Measurements from ENCODE around the gene NYAP1.
"Not testable (repeated sequence)": the region's sequence is repeated elsewhere in the genome, so short reads cannot be mapped to it uniquely, and the experiment has no call there.

Gene NYAP1

GRCh38 chr7:100517305-100517704, 33.6 kb downstream of the NYAP1 start:
- no peak for DNase-seq (ENCODE audit: low read depth)
- H3K4me3 ChIP-seq (replicated peaks; ENCODE audit: low read depth, low read length) = no peak overlapping the region
- TF ChIP-seq CTCF (IDR thresholded peaks at IDR 0.05; ENCODE audit: low read length, missing control alignments) = no peak

DNA sequence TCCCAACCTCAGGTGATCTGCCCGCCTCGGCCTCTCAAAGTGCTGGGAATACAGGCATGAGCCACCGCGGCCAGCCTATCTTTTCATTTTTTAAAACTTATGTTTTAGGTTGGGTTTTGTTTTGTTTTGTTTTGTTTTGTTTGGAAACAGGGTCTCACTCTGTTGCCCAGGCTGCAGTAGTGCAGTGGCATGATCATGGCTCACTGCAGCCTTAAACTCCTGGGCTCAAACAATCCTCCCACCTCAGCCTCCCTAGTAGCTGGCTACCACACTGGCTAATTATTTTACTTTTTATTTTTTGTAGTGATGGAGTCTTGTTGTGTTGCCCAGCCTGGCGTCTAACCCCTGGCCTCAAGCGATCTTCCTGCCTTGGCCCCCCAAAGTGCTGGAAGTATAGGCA, 35.9 kb downstream of the NYAP1 start:
- H3K4me3 ChIP-seq (replicated peaks; ENCODE audit: low read depth, low read length) = no peak overlapping the region
- no peak for DNase-seq (ENCODE audit: low read depth)
- TF ChIP-seq CTCF (IDR thresholded peaks at IDR 0.05; ENCODE audit: low read length, missing control alignments) = no peak

DNA sequence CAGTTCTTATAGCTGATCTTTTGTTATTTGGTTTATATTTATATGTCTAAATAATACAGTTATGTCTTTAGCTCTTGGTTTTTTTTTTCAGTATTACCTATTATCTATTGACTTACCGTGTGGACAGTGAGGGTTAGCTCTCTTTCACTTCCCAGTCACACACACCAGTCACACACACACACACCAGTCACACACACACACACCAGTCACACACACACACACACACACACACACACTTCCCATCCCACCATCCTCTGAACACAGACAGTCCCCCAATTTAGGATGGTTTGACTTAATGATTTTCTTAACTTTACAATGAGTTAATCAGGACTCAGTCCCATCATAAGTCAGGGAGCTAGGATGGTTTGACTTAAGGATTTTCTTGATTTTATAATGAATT, 36.4 kb downstream of the NYAP1 start:
- TF ChIP-seq CTCF (IDR thresholded peaks at IDR 0.05; ENCODE audit: low read length, missing control alignments) = no peak
- DNase-seq (ENCODE audit: low read depth) = no peak

DNA sequence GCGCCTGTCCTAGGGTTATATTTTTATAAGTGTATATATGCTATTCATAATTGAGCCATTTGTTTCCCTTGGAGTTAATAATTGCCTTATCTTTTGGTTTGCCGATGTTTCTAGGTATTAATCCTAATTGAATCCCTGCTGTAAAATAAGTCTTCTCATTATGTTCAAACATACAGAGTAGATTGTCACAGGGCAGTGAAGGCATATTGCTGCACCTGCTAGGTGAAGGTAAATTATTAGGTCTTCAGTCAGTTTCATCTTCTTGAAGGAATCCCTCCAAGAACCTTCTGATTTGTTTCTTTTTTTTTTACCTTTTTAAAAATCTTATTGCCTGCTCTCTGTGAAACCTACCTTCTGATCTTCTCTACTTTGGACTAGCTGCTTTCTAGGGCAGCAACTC, 37.3 kb downstream of the NYAP1 start:
- no peak overlapping the region for H3K4me3 ChIP-seq (replicated peaks; ENCODE audit: low read depth, low read length)

More for the DNA sequence above, 36.4 kb downstream of the NYAP1 start:
- no peak overlapping the region for H3K4me3 ChIP-seq (replicated peaks; ENCODE audit: low read depth, low read length)

DNA sequence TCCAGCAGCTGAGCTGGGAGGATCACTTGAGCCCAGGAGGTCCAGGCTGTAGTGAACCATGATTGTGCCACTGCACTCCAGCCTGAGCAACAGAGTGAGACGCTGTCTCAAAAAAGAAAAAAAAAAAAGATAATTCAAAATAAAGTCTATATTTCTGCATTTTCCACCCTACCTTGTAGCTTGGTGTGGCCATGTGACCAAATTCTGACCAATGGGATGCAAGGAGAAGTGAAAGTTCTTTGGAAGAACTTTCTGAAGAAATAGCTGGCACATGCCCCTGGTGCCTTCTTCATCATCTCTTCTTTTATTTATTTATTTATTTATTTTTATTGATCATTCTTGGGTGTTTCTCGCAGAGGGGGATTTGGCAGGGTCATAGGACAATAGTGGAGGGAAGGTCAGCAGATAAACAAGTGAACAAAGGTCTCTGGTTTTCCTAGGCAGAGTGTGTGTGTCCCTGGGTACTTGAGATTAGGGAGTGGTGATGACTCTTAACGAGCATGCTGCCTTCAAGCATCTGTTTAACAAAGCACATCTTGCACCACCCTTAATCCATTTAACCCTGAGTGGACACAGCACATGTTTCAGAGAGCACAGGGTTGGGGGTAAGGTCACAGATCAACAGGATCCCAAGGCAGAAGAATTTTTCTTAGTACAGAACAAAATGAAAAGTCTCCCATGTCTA, 38.3 kb downstream of the NYAP1 start:
- DNase-seq (ENCODE audit: low read depth) = not testable (repeated sequence)

More for the DNA sequence above, 37.3 kb downstream of the NYAP1 start:
- no peak for TF ChIP-seq CTCF (IDR thresholded peaks at IDR 0.05; ENCODE audit: low read length, missing control alignments)
- DNase-seq (ENCODE audit: low read depth) = no peak

DNA sequence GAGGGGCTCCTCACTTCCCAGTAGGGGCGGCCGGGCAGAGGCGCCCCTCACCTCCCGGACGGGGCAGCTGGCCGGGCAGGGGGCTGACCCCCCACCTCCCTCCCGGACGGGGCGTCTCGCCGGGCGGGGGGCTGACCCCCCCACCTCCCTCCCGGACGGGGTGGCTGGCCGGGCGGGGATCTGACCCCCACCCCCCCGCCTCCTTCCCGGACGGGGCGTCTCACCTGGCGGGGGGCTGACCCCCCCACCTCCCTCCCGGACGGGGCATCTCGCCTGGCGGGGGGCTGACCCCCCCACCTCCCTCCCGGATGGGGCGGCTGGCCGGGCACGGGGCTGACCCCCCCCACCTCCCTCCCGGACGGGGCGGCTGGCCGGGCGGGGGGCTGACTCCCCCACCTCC, 39.5 kb downstream of the NYAP1 start:
- H3K4me3 ChIP-seq (replicated peaks; ENCODE audit: low read depth, low read length); DNase-seq (ENCODE audit: low read depth): not testable (repeated sequence)

More for the DNA sequence above, 38.3 kb downstream of the NYAP1 start:
- not testable (repeated sequence) for H3K4me3 ChIP-seq (replicated peaks; ENCODE audit: low read depth, low read length)

DNA sequence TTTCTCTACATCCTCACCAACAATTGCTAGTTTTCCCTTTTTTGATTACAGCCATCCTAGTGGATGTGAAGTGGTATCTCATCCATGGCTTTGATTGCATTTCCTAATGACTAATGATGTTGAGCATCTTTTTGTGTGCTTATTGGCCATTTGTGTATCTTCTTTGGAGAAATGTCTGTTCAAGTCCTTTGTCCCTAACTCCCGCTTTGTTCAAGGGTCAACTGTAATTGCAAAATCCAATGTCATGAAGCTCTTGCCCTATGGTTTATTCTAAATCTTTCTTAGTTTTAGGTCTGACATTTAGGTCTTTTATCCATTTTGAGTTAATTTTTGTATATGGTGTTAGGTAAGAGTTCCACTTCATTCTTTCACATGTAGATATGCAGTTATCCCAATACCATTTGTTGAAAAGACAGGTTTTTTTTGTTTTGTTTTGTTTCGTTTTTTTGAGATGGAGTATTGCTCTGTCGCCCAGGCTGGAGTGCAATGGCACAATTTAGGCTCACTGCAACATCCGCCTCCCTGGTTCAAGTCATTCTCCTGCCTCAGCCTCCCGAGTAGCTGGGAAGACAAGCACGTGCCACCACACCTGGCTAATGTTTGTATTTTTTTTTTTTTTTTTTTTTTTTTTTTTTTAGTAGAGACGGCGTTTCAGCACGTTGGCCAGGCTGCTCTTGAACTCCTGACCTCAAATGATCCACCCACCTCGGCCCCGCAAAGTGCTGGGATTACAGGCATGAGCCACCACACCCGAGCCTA, 44.6 kb downstream of the NYAP1 start:
- not testable (repeated sequence) for H3K4me3 ChIP-seq (replicated peaks; ENCODE audit: low read depth, low read length)

GRCh38 chr7:100532165-100533022, 48.7 kb downstream of the NYAP1 start:
- H3K4me3 ChIP-seq (replicated peaks; ENCODE audit: low read depth, low read length) = no peak overlapping the region
- no peak for DNase-seq (ENCODE audit: low read depth)
- no peak for TF ChIP-seq CTCF (IDR thresholded peaks at IDR 0.05; ENCODE audit: low read length, missing control alignments)

More for the DNA sequence above, 44.6 kb downstream of the NYAP1 start:
- not testable (repeated sequence) for DNase-seq (ENCODE audit: low read depth)

DNA sequence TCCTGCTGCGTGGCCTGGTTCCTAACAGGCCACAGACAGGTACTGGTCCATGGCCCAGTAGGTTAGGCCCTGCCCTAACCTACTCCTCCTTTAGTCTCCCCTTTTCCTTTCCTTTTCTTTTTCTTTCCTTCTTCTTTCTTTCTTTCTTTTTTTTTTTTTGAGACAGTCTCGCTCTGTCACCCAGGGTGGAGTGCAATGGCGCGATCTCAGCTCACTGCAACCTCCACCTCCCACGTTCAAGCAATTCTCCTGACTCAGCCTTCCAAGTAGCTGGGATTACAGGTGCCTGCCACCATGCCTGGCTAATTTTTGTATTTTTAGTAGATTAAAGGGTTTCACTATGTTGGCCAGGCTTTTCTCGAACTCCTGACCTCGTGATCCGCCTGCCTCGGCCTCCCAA, 52.3 kb downstream of the NYAP1 start:
- not testable (repeated sequence) for DNase-seq (ENCODE audit: low read depth); H3K4me3 ChIP-seq (replicated peaks; ENCODE audit: low read depth, low read length)

DNA sequence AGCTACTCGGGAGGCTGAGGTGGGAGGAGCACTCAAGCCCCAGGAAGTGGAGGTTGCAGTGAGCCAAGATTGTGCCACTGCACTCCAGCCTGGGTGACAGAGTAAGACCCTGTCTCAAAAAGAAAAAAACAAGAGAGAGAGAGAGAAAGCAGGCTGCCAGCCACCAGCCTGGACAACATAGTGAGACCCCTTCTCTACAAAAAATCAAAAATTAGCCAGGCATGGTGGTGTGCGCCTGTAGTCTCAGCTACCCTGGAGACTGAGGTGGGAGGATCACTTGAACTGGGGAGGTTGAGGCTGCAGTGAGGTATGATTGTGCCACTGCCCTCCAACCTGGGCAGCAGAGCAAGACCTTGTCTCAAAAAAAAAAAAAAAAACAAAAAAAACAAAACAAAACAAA, 53.0 kb downstream of the NYAP1 start:
- H3K4me3 ChIP-seq (replicated peaks; ENCODE audit: low read depth, low read length); DNase-seq (ENCODE audit: low read depth): not testable (repeated sequence)

Data from fibroblast of pulmonary artery (primary cell).